Neural cell (in vitro differentiated cells): ENCODE results near the gene TMEM115. TPM values are rescaled to one million over a fixed set of nuclear protein-coding genes. Genes with fewer than 3 reads are reported as not detected.

Experiments
- H2AFZ ChIP-seq: fragments of 200-600, 300-800 bp; sonication (generic), shearing (Covaris generic); 2 replicates; pipeline ENCODE4 v1.6.0; 2014; ENCODE audit warnings: low read depth, mild to moderate bottlenecking, antibody characterized with exemption, low read length, moderate library complexity
- H3F3A ChIP-seq: fragments of 200-600 bp; shearing (Covaris generic); 2 replicates; pipeline ENCODE4 v1.6.1; 2016; ENCODE audit warnings: mild to moderate bottlenecking, moderate library complexity, mixed read lengths, antibody characterized with exemption, low read length; ENCODE audit not compliant: insufficient read depth, poor library complexity, severe bottlenecking
- H3K27ac ChIP-seq: fragments of 200-600, 300-800 bp; sonication (generic), shearing (Covaris generic); 2 replicates; pipeline ENCODE4 v1.5.1; 2014; ENCODE audit warnings: mild to moderate bottlenecking, low read length, moderate library complexity
- H3K27me3 ChIP-seq: fragments of 300-800, 200-600 bp; sonication (generic), shearing (Covaris generic); 2 replicates; pipeline ENCODE4 v1.6.0; 2014; ENCODE audit warnings: mild to moderate bottlenecking, low read depth, low read length, moderate library complexity; ENCODE audit not compliant: insufficient read depth
- H3K36me3 ChIP-seq: fragments of 300-800, 200-600 bp; sonication (generic), shearing (Covaris generic); 2 replicates; pipeline ENCODE4 v1.5.1; 2014; ENCODE audit warnings: mild to moderate bottlenecking, antibody characterized with exemption, low read length, moderate library complexity; ENCODE audit not compliant: insufficient read depth
- H3K4me2 ChIP-seq: fragments of 300-800, 200-600 bp; sonication (generic), shearing (Covaris generic); 2 replicates; pipeline ENCODE4 v1.6.0; 2014; ENCODE audit warnings: mild to moderate bottlenecking, low read length
- H3K4me3 ChIP-seq: fragments of 300-800, 200-600 bp; sonication (generic), shearing (Covaris generic); 2 replicates; pipeline ENCODE4 v1.5.1; 2014; ENCODE audit warnings: mild to moderate bottlenecking, low read length, moderate library complexity
- H3K79me2 ChIP-seq: fragments of 200-600 bp; shearing (Covaris generic); replicated peaks from 2 replicates; pipeline ENCODE4 v1.6.0; 2014; ENCODE audit warnings: mild to moderate bottlenecking, low read length, moderate library complexity; ENCODE audit not compliant: insufficient read depth
- H3K9ac ChIP-seq: fragments of 300-800, 200-600 bp; sonication (generic), shearing (Covaris generic); 2 replicates; pipeline ENCODE4 v1.6.1; 2016; ENCODE audit warnings: mild to moderate bottlenecking, low read length, mixed read lengths
- H3K9me2 ChIP-seq: fragments of 200-600 bp; shearing (Covaris generic); 2 replicates; pipeline ENCODE4 v1.6.1; 2016; ENCODE audit warnings: mild to moderate bottlenecking, low read length, mixed read lengths; ENCODE audit not compliant: insufficient read depth
- H3K9me3 ChIP-seq: fragments of 200-600, 300-800 bp; sonication (generic), shearing (Covaris generic); 2 replicates; pipeline ENCODE4 v1.6.1; 2016; ENCODE audit warnings: mild to moderate bottlenecking, mixed run types, low read length, moderate library complexity, mixed read lengths
- H4K20me1 ChIP-seq: fragments of 200-600 bp; shearing (Covaris generic); 2 replicates; pipeline ENCODE4 v1.6.1; 2016; ENCODE audit warnings: mild to moderate bottlenecking, mixed run types; ENCODE audit not compliant: insufficient read depth
- EP300 ChIP-seq: fragments of 450-650 bp; conservative IDR thresholded peaks from 2 replicates; pipeline ENCODE4 v1.6.1; 2014; ENCODE audit warnings: antibody characterized with exemption, mild to moderate bottlenecking, moderate library complexity; ENCODE audit not compliant: poor library complexity, severe bottlenecking
- EZH2 ChIP-seq: fragments of 200-600, 300-800 bp; shearing (Covaris generic), sonication (generic); IDR thresholded peaks from 2 replicates; pipeline ENCODE4 v1.6.1; 2014; ENCODE audit warnings: antibody characterized with exemption, low read length, borderline replicate concordance, mild to moderate bottlenecking; ENCODE audit not compliant: insufficient read depth, poor library complexity, severe bottlenecking
- MXI1 ChIP-seq: fragments of 450-650 bp; conservative IDR thresholded peaks from 2 replicates; pipeline ENCODE4 v1.6.1; 2014; ENCODE audit warnings: antibody characterized with exemption, mild to moderate bottlenecking; ENCODE audit not compliant: poor library complexity, severe bottlenecking
- POLR2AphosphoS5 ChIP-seq: IDR thresholded peaks from 2 replicates; pipeline ENCODE4 v1.6.1; 2012
- RAD21 ChIP-seq: fragments of 450-650 bp; conservative IDR thresholded peaks from 2 replicates; pipeline ENCODE4 v1.6.1; 2014; ENCODE audit warnings: antibody characterized with exemption, mild to moderate bottlenecking, moderate library complexity
- SMC3 ChIP-seq: fragments of 450-650 bp; conservative IDR thresholded peaks from 2 replicates; pipeline ENCODE4 v1.6.1; 2014; ENCODE audit warnings: antibody characterized with exemption, mild to moderate bottlenecking, moderate library complexity; ENCODE audit not compliant: poor library complexity
- TAF1 ChIP-seq: IDR thresholded peaks from 2 replicates; pipeline ENCODE4 v1.6.1; 2012; ENCODE audit warnings: low read depth
- polyA plus RNA-seq: library from polyadenylated mRNA; depleted of rRNA; stranded (reverse); fragments of >200 nt; gene quantifications from 2 replicates; pipeline ENCODE4 v1.2.3, GENCODE V29; 2014
- TF ChIP-seq, protein P1 (sequence below): fragments of 450-650 bp; IDR thresholded peaks from 2 replicates; pipeline ENCODE4 v1.5.1; 2014; ENCODE audit warnings: antibody characterized with exemption, mild to moderate bottlenecking, moderate library complexity; ENCODE audit not compliant: poor library complexity, severe bottlenecking
- TF ChIP-seq, protein P2 (sequence below): IDR thresholded peaks from 2 replicates; pipeline ENCODE4 v1.6.1; 2012; ENCODE audit warnings: borderline replicate concordance

Gene TMEM115
- polyA plus RNA-seq, 1 donor from 2014 or later, result 17.8 TPM

- no peaks in the 10 kb centered on the region for H3K9me3 ChIP-seq
- no peak overlapping the region for H3K27ac ChIP-seq
- H3K36me3 ChIP-seq, result no peaks in the 10 kb centered on the region
- no peak for TF ChIP-seq SMC3
- no peak for TF ChIP-seq POLR2AphosphoS5
- TF ChIP-seq RAD21, result no peak
- TF ChIP-seq TAF1, result no peak
- TF ChIP-seq, protein P1, sequence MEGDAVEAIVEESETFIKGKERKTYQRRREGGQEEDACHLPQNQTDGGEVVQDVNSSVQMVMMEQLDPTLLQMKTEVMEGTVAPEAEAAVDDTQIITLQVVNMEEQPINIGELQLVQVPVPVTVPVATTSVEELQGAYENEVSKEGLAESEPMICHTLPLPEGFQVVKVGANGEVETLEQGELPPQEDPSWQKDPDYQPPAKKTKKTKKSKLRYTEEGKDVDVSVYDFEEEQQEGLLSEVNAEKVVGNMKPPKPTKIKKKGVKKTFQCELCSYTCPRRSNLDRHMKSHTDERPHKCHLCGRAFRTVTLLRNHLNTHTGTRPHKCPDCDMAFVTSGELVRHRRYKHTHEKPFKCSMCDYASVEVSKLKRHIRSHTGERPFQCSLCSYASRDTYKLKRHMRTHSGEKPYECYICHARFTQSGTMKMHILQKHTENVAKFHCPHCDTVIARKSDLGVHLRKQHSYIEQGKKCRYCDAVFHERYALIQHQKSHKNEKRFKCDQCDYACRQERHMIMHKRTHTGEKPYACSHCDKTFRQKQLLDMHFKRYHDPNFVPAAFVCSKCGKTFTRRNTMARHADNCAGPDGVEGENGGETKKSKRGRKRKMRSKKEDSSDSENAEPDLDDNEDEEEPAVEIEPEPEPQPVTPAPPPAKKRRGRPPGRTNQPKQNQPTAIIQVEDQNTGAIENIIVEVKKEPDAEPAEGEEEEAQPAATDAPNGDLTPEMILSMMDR, result no peak
- no peak for TF ChIP-seq MXI1
- TF ChIP-seq EZH2, result no peak
- TF ChIP-seq, protein P2, sequence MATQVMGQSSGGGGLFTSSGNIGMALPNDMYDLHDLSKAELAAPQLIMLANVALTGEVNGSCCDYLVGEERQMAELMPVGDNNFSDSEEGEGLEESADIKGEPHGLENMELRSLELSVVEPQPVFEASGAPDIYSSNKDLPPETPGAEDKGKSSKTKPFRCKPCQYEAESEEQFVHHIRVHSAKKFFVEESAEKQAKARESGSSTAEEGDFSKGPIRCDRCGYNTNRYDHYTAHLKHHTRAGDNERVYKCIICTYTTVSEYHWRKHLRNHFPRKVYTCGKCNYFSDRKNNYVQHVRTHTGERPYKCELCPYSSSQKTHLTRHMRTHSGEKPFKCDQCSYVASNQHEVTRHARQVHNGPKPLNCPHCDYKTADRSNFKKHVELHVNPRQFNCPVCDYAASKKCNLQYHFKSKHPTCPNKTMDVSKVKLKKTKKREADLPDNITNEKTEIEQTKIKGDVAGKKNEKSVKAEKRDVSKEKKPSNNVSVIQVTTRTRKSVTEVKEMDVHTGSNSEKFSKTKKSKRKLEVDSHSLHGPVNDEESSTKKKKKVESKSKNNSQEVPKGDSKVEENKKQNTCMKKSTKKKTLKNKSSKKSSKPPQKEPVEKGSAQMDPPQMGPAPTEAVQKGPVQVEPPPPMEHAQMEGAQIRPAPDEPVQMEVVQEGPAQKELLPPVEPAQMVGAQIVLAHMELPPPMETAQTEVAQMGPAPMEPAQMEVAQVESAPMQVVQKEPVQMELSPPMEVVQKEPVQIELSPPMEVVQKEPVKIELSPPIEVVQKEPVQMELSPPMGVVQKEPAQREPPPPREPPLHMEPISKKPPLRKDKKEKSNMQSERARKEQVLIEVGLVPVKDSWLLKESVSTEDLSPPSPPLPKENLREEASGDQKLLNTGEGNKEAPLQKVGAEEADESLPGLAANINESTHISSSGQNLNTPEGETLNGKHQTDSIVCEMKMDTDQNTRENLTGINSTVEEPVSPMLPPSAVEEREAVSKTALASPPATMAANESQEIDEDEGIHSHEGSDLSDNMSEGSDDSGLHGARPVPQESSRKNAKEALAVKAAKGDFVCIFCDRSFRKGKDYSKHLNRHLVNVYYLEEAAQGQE, result no peak
- no peak for TF ChIP-seq EP300
- H3K79me2 ChIP-seq, result peaks cover 23% of the 10 kb centered on the region
- H2AFZ ChIP-seq, result no peak overlapping the region
- no peak overlapping the region for H3K9ac ChIP-seq
- no peaks in the 10 kb centered on the region for H3F3A ChIP-seq
- peak overlapping the region; percentile 93 for H3K4me3 ChIP-seq
- no peaks in the 10 kb centered on the region for H4K20me1 ChIP-seq
- no peak overlapping the region for H3K4me2 ChIP-seq
- no peaks in the 10 kb centered on the region for H3K9me2 ChIP-seq
- no peaks in the 10 kb centered on the region for H3K27me3 ChIP-seq
Observed at GRCh38 chr3:50318615-50319014, 40.7 kb downstream of the TMEM115 start.

GRCh38 chr3:50318163-50318562 is 41.2 kb downstream of the TMEM115 start:
- H3K9me2 ChIP-seq, result no peaks in the 10 kb centered on the region
- no peak overlapping the region for H3K27ac ChIP-seq
- peak overlapping the region; percentile 93 for H3K4me3 ChIP-seq
- H3F3A ChIP-seq, result no peaks in the 10 kb centered on the region
- no peak overlapping the region for H3K4me2 ChIP-seq
- H3K9me3 ChIP-seq, result no peaks in the 10 kb centered on the region
- no peak overlapping the region for H2AFZ ChIP-seq
- peaks cover 23% of the 10 kb centered on the region for H3K79me2 ChIP-seq
- H3K27me3 ChIP-seq, result no peaks in the 10 kb centered on the region
- TF ChIP-seq MXI1 (no peak), SMC3 (no peak), POLR2AphosphoS5 (no peak), RAD21 (no peak), EZH2 (no peak), TAF1 (no peak), EP300 (no peak)
- TF ChIP-seq, protein P1, result no peak
- TF ChIP-seq, protein P2, result no peak
- H4K20me1 ChIP-seq, result no peaks in the 10 kb centered on the region
- H3K36me3 ChIP-seq, result no peaks in the 10 kb centered on the region
- no peak overlapping the region for H3K9ac ChIP-seq
